ENCODE measurements around the gene TCEAL7.
"Not testable (repeated sequence)": the region's sequence is repeated elsewhere in the genome, so short reads cannot be mapped to it uniquely, and the experiment has no call there.

TCEAL7 gene

GRCh38 chrX:103356130-103356798, 26.2 kb downstream of the TCEAL7 start, which contains the start of gene TCEAL9:
Gene TCEAL9 (plus strand): TSS chrX:103356506. CDS start chrX:103357685, 1,179 bp downstream.
- no peak for TF ChIP-seq CTCF (IDR thresholded peaks at IDR 0.05)
- H3K9me3 Mint-ChIP-seq: peaks cover 15% of the 10 kb centered on the region

GRCh38 chrX:103356858-103357257, 26.8 kb downstream of the TCEAL7 start:
- Mint-ChIP-seq H3K4me1 (peaks cover 24% of the 10 kb centered on the region), H3K27me3 (ENCODE audit: low read depth, poor library complexity) (no peaks in the 10 kb centered on the region), H3K4me3 (peak overlapping the region; percentile 97), H3K9me3 (peaks cover 15% of the 10 kb centered on the region), H3K36me3 (ENCODE audit: low read depth) (peaks cover 17% of the 10 kb centered on the region), H3K27ac (peak overlapping the region; percentile 99)
- TF ChIP-seq CTCF (IDR thresholded peaks at IDR 0.05): no peak
- DNase-seq: peak; percentile 19

More at GRCh38 chrX:103356130-103356798, 26.2 kb downstream of the TCEAL7 start, which contains the start of gene TCEAL9:
- Mint-ChIP-seq H3K27ac (peak within 1 kb of the TSS; percentile 99), H3K36me3 (ENCODE audit: low read depth) (peaks cover 17% of the 10 kb centered on the region), H3K4me3 (peak within 1 kb of the TSS; percentile 97), H3K27me3 (ENCODE audit: low read depth, poor library complexity) (no peaks in the 10 kb centered on the region), H3K4me1 (peaks cover 24% of the 10 kb centered on the region)
- peak; percentile 30 for DNase-seq

GRCh38 chrX:103357871-103358270, 27.8 kb downstream of the TCEAL7 start:
- Mint-ChIP-seq H3K27me3 (ENCODE audit: low read depth, poor library complexity) (no peaks in the 10 kb centered on the region), H3K4me1 (peaks cover 24% of the 10 kb centered on the region), H3K4me3 (peak overlapping the region; percentile 97), H3K27ac (no peak overlapping the region), H3K9me3 (peaks cover 15% of the 10 kb centered on the region), H3K36me3 (ENCODE audit: low read depth) (peaks cover 17% of the 10 kb centered on the region)
- DNase-seq: no peak
- no peak for TF ChIP-seq CTCF (IDR thresholded peaks at IDR 0.05)

GRCh38 chrX:103359605-103360004, 29.6 kb downstream of the TCEAL7 start:
- H3K4me1 Mint-ChIP-seq: peaks cover 24% of the 10 kb centered on the region
- not testable (repeated sequence) for H3K4me3 Mint-ChIP-seq; DNase-seq; H3K27ac Mint-ChIP-seq; H3K27me3 Mint-ChIP-seq (ENCODE audit: low read depth, poor library complexity)
- H3K9me3 Mint-ChIP-seq: peaks cover 21% of the 10 kb centered on the region
- H3K36me3 Mint-ChIP-seq (ENCODE audit: low read depth): peaks cover 17% of the 10 kb centered on the region

- Mint-ChIP-seq H3K4me1 (peaks cover 24% of the 10 kb centered on the region), H3K4me3 (no peak overlapping the region), H3K36me3 (ENCODE audit: low read depth) (peaks cover 17% of the 10 kb centered on the region), H3K27ac (no peak overlapping the region), H3K27me3 (ENCODE audit: low read depth, poor library complexity) (no peaks in the 10 kb centered on the region), H3K9me3 (peaks cover 22% of the 10 kb centered on the region)
- no peak for DNase-seq
- no peak for TF ChIP-seq CTCF (IDR thresholded peaks at IDR 0.05)
Observed at GRCh38 chrX:103360092-103360491, 30.1 kb downstream of the TCEAL7 start.

- H3K27ac Mint-ChIP-seq: no peak overlapping the region
- peaks cover 17% of the 10 kb centered on the region for H3K36me3 Mint-ChIP-seq (ENCODE audit: low read depth)
- H3K27me3 Mint-ChIP-seq (ENCODE audit: low read depth, poor library complexity): no peaks in the 10 kb centered on the region
Observed at GRCh38 chrX:103360916-103361315, 30.9 kb downstream of the TCEAL7 start.

More at GRCh38 chrX:103360916-103361315, 30.9 kb downstream of the TCEAL7 start:
- no peak for DNase-seq
- Mint-ChIP-seq H3K9me3 (peaks cover 25% of the 10 kb centered on the region), H3K4me3 (no peak overlapping the region), H3K4me1 (peaks cover 20% of the 10 kb centered on the region)
- no peak for TF ChIP-seq CTCF (IDR thresholded peaks at IDR 0.05)

Measured in nephron progenitor cell (in vitro differentiated cells).